ENCODE results near the gene IKBKE. TPM values are rescaled to one million over a fixed set of nuclear protein-coding genes. Genes with fewer than 3 reads are reported as not detected.

IKBKE gene
- total RNA-seq, 5 donors from 2014 or later (not counting 1 experiment from before 2014, with no cell fraction given), result 60.7 to 84.7 (median 81.4) TPM

DNA sequence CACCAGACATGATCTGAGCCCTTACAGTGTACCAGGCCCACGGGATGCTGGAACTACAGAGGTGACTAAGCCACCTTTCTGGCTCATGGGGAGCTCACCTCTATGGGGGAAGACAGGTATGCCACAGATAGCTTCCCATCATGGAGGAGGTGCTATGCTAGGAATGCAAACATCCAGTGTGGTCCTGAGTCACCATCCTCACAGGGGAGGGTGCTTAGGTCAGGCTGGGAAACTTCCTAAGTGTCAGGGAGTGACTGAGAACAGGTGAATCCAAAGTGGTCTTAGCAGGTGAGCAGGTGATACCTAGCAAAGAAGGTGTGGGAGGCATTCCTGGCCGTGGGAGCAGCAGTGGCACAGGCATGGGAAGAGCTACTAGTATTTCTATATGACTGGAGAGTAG is 28.4 kb downstream of the IKBKE start:
- H3K4me3 ChIP-seq (ENCODE audit: control insufficient read depth in 1 of 2, extremely low read depth in 1 of 2, low read length in 1 of 2), result no peak overlapping the region
- no peaks in the 10 kb centered on the region for H3K9me3 Mint-ChIP-seq
- H3K27me3 Mint-ChIP-seq, result no peaks in the 10 kb centered on the region
- 100% methylated on average over 1 of the region's 2 CpGs for WGBS (ENCODE audit: insufficient coverage)
- ChIA-PET CTCF (interaction anchor here in 1 of 2 donors (0.6 kb wide), 1 partner anchor 54 kb away, joined by 9 read pairs; no protein-coding TSS in a partner anchor), POLR2A (no interaction called here)
- H3K4me1 ChIP-seq (ENCODE audit: control insufficient read depth in 1 of 2, extremely low read depth in 1 of 2, insufficient read depth in 2 of 2, low read length in 2 of 2), result peaks cover 0 to under 1% of the 10 kb centered on the region in 2 experiments
- ATAC-seq (replicated peaks in 1 of 4), result no peak
- H3K27me3 ChIP-seq (replicated peaks in 1 of 2; ENCODE audit: control insufficient read depth in 2 of 2, extremely low read depth in 1 of 2, insufficient read depth in 2 of 2, low read length in 1 of 2), result no peaks in the 10 kb centered on the region
- H3K4me3 Mint-ChIP-seq, result no peak overlapping the region
- H3K9me3 ChIP-seq, result no peaks in the 10 kb centered on the region
- no peak for DNase-seq
- H3K27ac ChIP-seq (ENCODE audit: low read length), result no peak overlapping the region
- peaks cover 24% of the 10 kb centered on the region for H3K36me3 Mint-ChIP-seq
- peak overlapping the region in 1 of 2 donors; percentile 47 for H3K27ac Mint-ChIP-seq
- peaks cover 0 to 21% (median 7%) of the 10 kb centered on the region in 3 donors for H3K4me1 Mint-ChIP-seq
- peaks cover 10 to 47% of the 10 kb centered on the region in 2 donors for H3K36me3 ChIP-seq (ENCODE audit: control insufficient read depth in 2 of 2, extremely low read depth in 1 of 2, insufficient read depth in 1 of 2, low read length in 1 of 2)

DNA sequence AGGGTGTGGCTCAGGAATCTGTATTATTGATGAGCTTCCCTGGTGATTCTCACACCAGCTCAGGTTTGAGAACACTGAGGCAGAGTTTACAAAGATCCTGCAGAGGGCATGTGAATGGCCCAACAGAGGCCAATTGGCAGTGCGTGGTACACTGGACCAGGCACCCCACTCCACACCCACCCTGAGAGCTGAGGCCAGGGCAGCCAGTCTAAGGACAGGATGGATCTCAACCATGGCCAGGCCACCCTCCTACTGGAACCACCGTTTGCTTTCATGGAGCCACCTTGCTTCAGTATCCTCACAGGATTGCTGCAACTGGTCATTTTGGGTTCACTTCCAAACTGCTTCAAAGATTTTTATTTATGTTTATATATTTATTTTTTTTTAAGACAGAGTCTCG is 29.8 kb downstream of the IKBKE start:
- no peaks in the 10 kb centered on the region for H3K27me3 Mint-ChIP-seq
- H3K27ac Mint-ChIP-seq, result no peak overlapping the region
- 100% methylated on average over 1 of the region's 3 CpGs for WGBS (ENCODE audit: insufficient coverage)
- H3K4me1 Mint-ChIP-seq, result peaks cover 0 to 35% (median 20%) of the 10 kb centered on the region in 3 donors
- H3K9me3 Mint-ChIP-seq, result no peaks in the 10 kb centered on the region
- Histone ChIP-seq H3K27me3 (replicated peaks in 1 of 2; ENCODE audit: control insufficient read depth in 2 of 2, extremely low read depth in 1 of 2, insufficient read depth in 2 of 2, low read length in 1 of 2) (no peaks in the 10 kb centered on the region), H3K4me3 (ENCODE audit: control insufficient read depth in 1 of 2, extremely low read depth in 1 of 2, low read length in 1 of 2) (no peak overlapping the region), H3K9me3 (no peaks in the 10 kb centered on the region), H3K27ac (ENCODE audit: low read length) (no peak overlapping the region), H3K4me1 (ENCODE audit: control insufficient read depth in 1 of 2, extremely low read depth in 1 of 2, insufficient read depth in 2 of 2, low read length in 2 of 2) (peaks cover 0 to 14% of the 10 kb centered on the region in 2 experiments), H3K36me3 (ENCODE audit: control insufficient read depth in 2 of 2, extremely low read depth in 1 of 2, insufficient read depth in 1 of 2, low read length in 1 of 2) (peaks cover 6 to 34% of the 10 kb centered on the region in 2 donors)
- H3K36me3 Mint-ChIP-seq, result peaks cover 21% of the 10 kb centered on the region
- H3K4me3 Mint-ChIP-seq, result no peak overlapping the region
- DNase-seq (no peak), ATAC-seq (replicated peaks in 1 of 4) (no peak)
- CTCF ChIA-PET, result no interaction called here
- POLR2A ChIA-PET, result no interaction called here

DNA sequence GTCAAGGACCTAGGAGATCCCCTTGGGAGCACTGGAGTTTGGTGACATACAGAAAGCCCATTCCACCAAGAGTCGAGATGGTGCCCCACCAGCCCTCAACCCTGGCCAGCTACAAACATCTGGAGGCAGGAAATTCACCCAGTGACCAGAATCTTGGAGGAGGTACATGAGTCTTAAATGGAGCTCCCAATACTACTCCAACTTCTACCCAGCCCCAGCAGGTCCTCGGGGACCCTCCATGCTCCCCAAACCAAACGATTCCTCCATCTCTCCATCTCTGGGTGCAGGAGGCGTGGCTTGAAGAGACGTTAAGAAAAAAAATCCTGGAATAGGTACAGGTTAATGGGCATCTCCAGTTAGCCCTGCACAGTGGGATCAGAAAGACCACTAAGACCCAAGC is 31.6 kb downstream of the IKBKE start:
- ATAC-seq (replicated peaks in 1 of 4), result no peak
- Mint-ChIP-seq H3K4me3 (no peak overlapping the region), H3K36me3 (peaks cover 11% of the 10 kb centered on the region), H3K4me1 (peaks cover 13 to 39% (median 34%) of the 10 kb centered on the region in 3 donors), H3K27me3 (no peaks in the 10 kb centered on the region), H3K27ac (peak overlapping the region; percentile 20 to 69), H3K9me3 (no peaks in the 10 kb centered on the region)
- Histone ChIP-seq H3K36me3 (ENCODE audit: control insufficient read depth in 2 of 2, extremely low read depth in 1 of 2, insufficient read depth in 1 of 2, low read length in 1 of 2) (peaks cover 6 to 16% of the 10 kb centered on the region in 2 donors), H3K27me3 (replicated peaks in 1 of 2; ENCODE audit: control insufficient read depth in 2 of 2, extremely low read depth in 1 of 2, insufficient read depth in 2 of 2, low read length in 1 of 2) (no peaks in the 10 kb centered on the region), H3K9me3 (no peaks in the 10 kb centered on the region), H3K4me1 (ENCODE audit: control insufficient read depth in 1 of 2, extremely low read depth in 1 of 2, insufficient read depth in 2 of 2, low read length in 2 of 2) (peaks cover 0 to 23% of the 10 kb centered on the region in 2 experiments), H3K27ac (ENCODE audit: low read length) (no peak overlapping the region), H3K4me3 (ENCODE audit: control insufficient read depth in 1 of 2, extremely low read depth in 1 of 2, low read length in 1 of 2) (no peak overlapping the region)
- 84% methylated on average over 3 of the region's 5 CpGs for WGBS (ENCODE audit: insufficient coverage)
- ChIA-PET CTCF (interaction anchor here in 1 of 2 donors (0.5 kb wide), 1 partner anchor 119 kb away, joined by 3 read pairs; no protein-coding TSS in a partner anchor), POLR2A (interaction anchor here in 1 of 2 donors (0.6 kb wide), 1 partner anchor 107 kb away, joined by 3 read pairs; no protein-coding TSS in a partner anchor)
- no peak for DNase-seq

DNA sequence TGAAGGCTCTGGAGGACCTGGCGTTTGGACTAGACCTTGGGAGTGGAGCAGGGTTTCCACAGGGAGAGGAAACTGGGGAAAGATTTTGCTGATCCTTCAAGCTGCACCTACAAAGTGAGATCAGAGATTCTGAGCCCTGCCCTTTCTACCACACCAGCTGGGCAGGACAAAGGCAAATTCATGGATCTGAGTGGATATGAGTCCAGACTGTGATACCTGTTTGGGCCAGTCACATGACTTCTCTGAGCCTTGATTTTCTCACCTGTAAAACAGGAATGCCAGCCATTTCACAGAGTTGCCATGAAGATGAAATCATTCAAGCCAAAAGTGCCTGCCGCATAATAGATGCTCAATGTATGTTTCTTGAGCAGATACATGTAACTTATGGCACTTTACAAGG is 32.1 kb downstream of the IKBKE start:
- H3K4me3 Mint-ChIP-seq, result no peak overlapping the region
- H3K4me1 Mint-ChIP-seq, result peaks cover 13 to 36% (median 34%) of the 10 kb centered on the region in 3 donors
- peak overlapping the region in 1 of 2 donors; percentile 75 for H3K27ac Mint-ChIP-seq
- ChIA-PET CTCF (interaction anchor here in 1 of 2 donors (0.5 kb wide), 1 partner anchor 119 kb away, joined by 3 read pairs; no protein-coding TSS in a partner anchor), POLR2A (interaction anchor here in 1 of 2 donors (0.6 kb wide), 1 partner anchor 107 kb away, joined by 3 read pairs; no protein-coding TSS in a partner anchor)
- Histone ChIP-seq H3K9me3 (no peaks in the 10 kb centered on the region), H3K4me3 (ENCODE audit: control insufficient read depth in 1 of 2, extremely low read depth in 1 of 2, low read length in 1 of 2) (no peak overlapping the region), H3K27me3 (replicated peaks in 1 of 2; ENCODE audit: control insufficient read depth in 2 of 2, extremely low read depth in 1 of 2, insufficient read depth in 2 of 2, low read length in 1 of 2) (no peaks in the 10 kb centered on the region), H3K4me1 (ENCODE audit: control insufficient read depth in 1 of 2, extremely low read depth in 1 of 2, insufficient read depth in 2 of 2, low read length in 2 of 2) (peaks cover 0 to 27% of the 10 kb centered on the region in 2 experiments), H3K27ac (ENCODE audit: low read length) (no peak overlapping the region), H3K36me3 (ENCODE audit: control insufficient read depth in 2 of 2, extremely low read depth in 1 of 2, insufficient read depth in 1 of 2, low read length in 1 of 2) (peaks cover 6 to 11% of the 10 kb centered on the region in 2 donors)
- H3K36me3 Mint-ChIP-seq, result peaks cover 7% of the 10 kb centered on the region
- no peaks in the 10 kb centered on the region for H3K9me3 Mint-ChIP-seq
- WGBS (ENCODE audit: insufficient coverage), result 100% methylated on average over 2 of the region's 2 CpGs
- DNase-seq (no peak), ATAC-seq (replicated peaks in 1 of 4) (no peak)
- no peaks in the 10 kb centered on the region for H3K27me3 Mint-ChIP-seq

DNA sequence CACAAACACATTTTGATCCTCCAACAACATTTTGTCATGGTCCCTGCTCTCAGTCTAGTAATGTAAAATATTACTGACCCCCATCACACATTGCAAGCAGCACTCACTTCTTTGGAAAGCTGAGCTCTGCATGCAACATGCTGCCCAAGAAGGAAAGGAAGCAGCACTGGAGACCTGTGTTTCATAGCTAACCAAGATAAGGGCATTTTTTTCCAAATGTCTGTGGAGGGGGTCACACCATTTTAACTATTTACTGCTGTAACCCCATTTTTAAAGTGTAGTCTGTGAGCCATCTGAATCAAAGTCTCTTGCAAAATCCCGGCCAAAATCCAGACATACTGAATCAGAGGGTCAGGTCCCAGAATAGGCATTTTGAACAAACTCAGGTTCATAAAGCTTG is 32.5 kb downstream of the IKBKE start:
- no peak for ATAC-seq (replicated peaks in 1 of 4)
- peaks cover 6 to 7% of the 10 kb centered on the region in 2 donors for H3K36me3 ChIP-seq (ENCODE audit: control insufficient read depth in 2 of 2, extremely low read depth in 1 of 2, insufficient read depth in 1 of 2, low read length in 1 of 2)
- H3K4me3 ChIP-seq (ENCODE audit: control insufficient read depth in 1 of 2, extremely low read depth in 1 of 2, low read length in 1 of 2), result no peak overlapping the region
- H3K9me3 ChIP-seq, result no peaks in the 10 kb centered on the region
- peaks cover 0 to 28% of the 10 kb centered on the region in 2 experiments for H3K4me1 ChIP-seq (ENCODE audit: control insufficient read depth in 1 of 2, extremely low read depth in 1 of 2, insufficient read depth in 2 of 2, low read length in 2 of 2)
- H3K27me3 Mint-ChIP-seq, result no peaks in the 10 kb centered on the region
- no peaks in the 10 kb centered on the region for H3K9me3 Mint-ChIP-seq
- no peak for DNase-seq
- ChIA-PET CTCF (no interaction called here), POLR2A (no interaction called here)
- no CpG with 5 or more reads among the region's 1 CpG for WGBS (ENCODE audit: insufficient coverage)
- H3K27ac Mint-ChIP-seq, result peak overlapping the region in 1 of 2 donors; percentile 75
- no peak overlapping the region for H3K27ac ChIP-seq (ENCODE audit: low read length)
- H3K4me1 Mint-ChIP-seq, result peaks cover 13 to 36% (median 35%) of the 10 kb centered on the region in 3 donors
- H3K4me3 Mint-ChIP-seq, result no peak overlapping the region
- H3K36me3 Mint-ChIP-seq, result peaks cover 7% of the 10 kb centered on the region
- peaks cover 0 to under 1% of the 10 kb centered on the region in 2 experiments for H3K27me3 ChIP-seq (replicated peaks in 1 of 2; ENCODE audit: control insufficient read depth in 2 of 2, extremely low read depth in 1 of 2, insufficient read depth in 2 of 2, low read length in 1 of 2)

DNA sequence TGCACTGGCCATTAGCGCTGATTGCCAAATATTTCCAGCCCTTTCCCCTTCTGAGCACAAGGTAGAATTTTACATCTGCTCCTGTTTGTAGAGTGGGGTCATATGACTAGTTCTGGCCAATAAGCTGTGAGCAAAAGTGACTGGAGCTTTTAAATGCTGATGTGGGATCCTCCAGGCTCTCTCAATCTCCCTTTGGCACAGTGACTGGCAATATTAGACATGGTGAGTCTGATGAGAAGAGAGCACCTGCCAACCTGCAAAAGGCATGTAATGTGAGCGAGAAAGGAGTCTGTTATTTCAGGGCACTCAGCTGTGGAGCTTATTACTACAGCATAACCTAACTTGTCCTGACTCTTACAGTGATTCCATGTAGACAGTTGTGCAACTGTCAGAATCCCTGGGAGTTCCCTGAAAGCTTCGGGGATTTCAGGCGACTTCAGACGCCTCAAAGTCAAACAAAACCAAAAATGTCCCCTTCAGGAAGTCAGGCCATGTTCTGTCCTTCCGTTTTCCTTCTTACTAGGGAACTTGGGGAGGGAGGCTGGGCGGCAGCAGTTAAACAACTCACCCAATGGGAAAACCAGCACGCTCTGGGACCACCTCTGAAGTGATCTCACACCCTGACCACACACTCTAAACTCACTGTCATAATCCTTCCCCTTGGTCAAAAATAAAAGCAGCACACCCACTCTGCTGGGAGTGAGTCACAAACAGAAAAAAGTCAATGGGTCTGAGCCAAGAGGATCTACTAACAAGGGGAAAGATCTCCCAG is 33.5 kb downstream of the IKBKE start:
- Histone ChIP-seq H3K27ac (ENCODE audit: low read length) (no peak overlapping the region), H3K27me3 (replicated peaks in 1 of 2; ENCODE audit: control insufficient read depth in 2 of 2, extremely low read depth in 1 of 2, insufficient read depth in 2 of 2, low read length in 1 of 2) (peaks cover 0 to 10% of the 10 kb centered on the region in 2 experiments), H3K4me1 (ENCODE audit: control insufficient read depth in 1 of 2, extremely low read depth in 1 of 2, insufficient read depth in 2 of 2, low read length in 2 of 2) (peaks cover 2 to 38% of the 10 kb centered on the region in 2 experiments), H3K36me3 (ENCODE audit: control insufficient read depth in 2 of 2, extremely low read depth in 1 of 2, insufficient read depth in 1 of 2, low read length in 1 of 2) (peaks cover under 1 to 6% of the 10 kb centered on the region in 2 donors), H3K9me3 (no peaks in the 10 kb centered on the region), H3K4me3 (ENCODE audit: control insufficient read depth in 1 of 2, extremely low read depth in 1 of 2, low read length in 1 of 2) (no peak overlapping the region)
- ChIA-PET POLR2A (interaction anchor here (0.6 kb wide), 3 partner anchors 9 to 170 kb away, joined by 3 to 11 read pairs (median 3); no protein-coding TSS in a partner anchor), CTCF (interaction anchor here in 1 of 2 donors (0.6 to 1.0 kb wide), 2 partner anchors 42 to 846 kb away, joined by 3 read pairs; no protein-coding TSS in a partner anchor)
- no peak overlapping the region for H3K4me3 Mint-ChIP-seq
- DNase-seq (peak in 3 of 35 experiments; percentile 7 to 35 (median 33)), ATAC-seq (replicated peaks in 1 of 4) (no peak)
- H3K4me1 Mint-ChIP-seq, result peaks cover 18 to 46% (median 39%) of the 10 kb centered on the region in 3 donors
- H3K36me3 Mint-ChIP-seq, result no peaks in the 10 kb centered on the region
- no CpG with 5 or more reads among the region's 8 CpGs for WGBS (ENCODE audit: insufficient coverage)
- H3K27ac Mint-ChIP-seq, result peak overlapping the region; percentile 57 to 75
- no peaks in the 10 kb centered on the region for H3K9me3 Mint-ChIP-seq
- peaks cover 0 to 6% of the 10 kb centered on the region in 2 donors for H3K27me3 Mint-ChIP-seq

All from T-cell (primary cell).